Measurements from ENCODE around the gene ATP5ME.
"Not testable (repeated sequence)": the region's sequence is repeated elsewhere in the genome, so short reads cannot be mapped to it uniquely, and the experiment has no call there.

The ATP5ME gene

DNA sequence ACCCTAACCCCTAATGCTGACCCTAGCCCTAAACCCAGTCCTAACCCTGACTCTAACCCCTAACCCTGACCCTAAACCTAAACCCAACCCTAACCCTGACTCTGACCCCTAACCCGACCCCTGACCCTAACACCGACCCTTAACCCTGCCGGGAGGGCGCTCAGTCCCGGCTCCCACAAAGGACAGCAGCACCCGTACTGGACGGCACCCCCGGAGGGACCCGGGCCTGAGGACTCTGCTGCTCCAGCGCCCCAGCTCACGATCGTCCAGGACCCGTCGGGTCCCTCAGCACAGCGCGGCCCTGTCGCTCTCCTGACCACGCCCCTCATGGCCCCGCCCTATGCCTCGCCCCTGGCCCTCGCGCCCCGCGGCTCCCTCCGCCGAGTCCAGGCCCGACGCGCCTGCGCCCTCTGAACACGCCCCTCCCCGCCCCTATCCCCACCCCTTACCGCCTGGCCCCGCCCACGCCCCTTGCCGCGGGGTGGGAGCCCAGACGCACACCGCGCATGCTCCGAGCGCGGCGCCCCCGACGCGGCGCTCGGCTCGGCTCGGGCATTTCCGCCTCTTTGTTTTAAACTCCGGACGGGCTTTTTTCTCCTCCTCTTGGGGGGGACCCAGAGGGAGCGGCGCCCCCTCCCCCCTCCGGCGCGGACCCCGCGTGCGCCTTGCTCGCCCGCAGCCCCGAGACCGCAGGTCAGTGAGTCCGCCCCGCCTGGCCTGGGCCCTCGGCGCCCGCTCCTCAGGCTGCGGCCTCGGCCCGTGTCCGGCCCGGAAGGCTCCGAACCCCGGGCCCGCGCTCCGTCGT, 31.4 kb upstream of the ATP5ME start, which contains the start of gene PCGF3:
Gene PCGF3, plus strand, starts transcription at position 555 of the 805 bp plus-strand sequence. CDS start 27,849 bp downstream, outside the sequence.
- DNase-seq (ENCODE audit: low read depth in 2 of 2) = peak; percentile 97

DNA sequence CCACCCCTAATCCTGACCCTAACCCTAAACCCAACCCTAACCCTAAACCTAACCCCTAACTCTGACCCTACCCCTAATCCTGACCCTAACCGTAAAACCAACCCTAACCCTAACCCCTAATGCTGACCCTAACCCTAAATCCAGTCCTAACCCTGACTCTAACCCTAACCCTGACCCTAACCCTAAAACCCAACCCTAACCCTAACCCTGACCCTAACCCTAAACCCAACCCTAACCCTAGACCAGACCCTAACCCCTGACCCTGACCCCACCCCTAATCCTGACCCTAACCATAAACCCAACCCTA, 30.8 kb upstream of the ATP5ME start:
- no peak for DNase-seq (ENCODE audit: low read depth in 2 of 2)

DNA sequence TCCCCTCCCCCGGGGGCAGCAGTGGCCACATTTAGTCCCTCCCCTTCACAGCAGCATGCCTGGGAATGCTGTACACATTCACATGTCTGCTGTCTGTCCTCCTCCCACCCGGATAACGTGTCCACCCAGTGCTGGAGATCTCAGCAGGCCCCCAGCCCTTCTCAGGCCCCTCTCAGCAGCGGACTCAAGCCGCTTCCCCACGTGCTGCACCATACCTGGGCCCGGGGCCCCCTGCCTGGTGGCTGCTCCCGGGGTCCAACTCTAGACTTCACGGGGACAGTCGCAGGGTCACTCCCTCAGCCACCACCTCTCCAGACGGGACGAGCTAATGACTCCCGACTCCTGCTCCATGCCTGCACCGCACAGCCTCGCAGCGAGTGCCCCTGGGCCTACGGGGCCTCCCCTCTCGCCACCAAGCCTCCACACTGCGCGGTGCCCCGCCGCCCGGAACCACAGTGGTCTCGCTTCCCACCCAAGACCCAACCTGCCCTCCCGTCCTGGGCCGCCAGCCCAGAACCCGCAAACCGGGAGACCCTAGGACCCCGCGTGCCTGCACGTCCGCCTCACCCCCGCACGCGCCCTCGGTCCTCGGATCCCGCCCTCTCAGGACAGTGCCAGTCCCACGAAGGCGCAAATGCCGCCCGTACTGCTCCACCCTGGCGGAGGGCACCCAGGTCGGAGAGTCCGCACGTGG, 30.3 kb upstream of the ATP5ME start:
- no peak for DNase-seq (ENCODE audit: low read depth in 2 of 2)

DNA sequence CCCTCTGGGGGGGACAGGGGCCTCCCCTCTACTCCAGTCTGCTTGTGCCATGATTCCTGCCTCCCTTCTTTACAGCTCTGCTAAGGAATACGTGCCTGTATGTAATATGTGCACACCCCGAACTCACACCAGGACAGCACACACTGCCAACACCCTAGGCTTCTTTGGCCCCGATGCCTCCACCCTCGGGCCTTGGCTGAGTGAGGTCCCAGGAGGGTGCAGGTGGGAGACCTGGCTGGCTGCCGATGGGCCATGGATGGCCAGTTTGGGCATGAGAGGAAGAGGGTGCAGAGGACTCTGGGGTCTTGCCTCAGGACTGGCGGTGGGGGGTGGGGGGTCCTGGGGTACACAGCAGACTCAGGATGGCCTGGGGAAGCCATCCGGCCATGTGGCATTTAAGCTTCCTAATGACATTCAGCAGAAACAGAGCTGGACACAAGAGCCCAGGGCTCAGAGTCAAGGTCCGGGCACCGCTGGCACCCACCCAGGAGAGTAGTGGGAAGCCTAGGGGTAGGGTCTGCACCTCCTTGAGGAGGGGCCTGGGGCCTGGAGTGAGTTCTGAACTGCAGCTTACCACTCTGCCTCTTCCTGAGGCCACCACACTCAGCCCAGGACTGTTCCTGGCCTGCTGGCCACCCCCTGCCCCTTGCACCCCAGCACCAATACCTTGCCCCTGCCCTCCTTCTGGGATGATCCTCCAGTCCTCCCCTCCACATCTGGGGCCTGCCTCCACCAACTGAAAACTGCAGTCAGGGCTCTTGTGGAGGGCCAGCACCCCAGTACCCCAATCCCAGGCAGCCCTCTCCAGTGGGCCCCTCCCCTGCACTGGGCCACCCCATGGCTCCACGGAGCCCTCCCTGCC, 29.5 kb upstream of the ATP5ME start:
- no peak for DNase-seq (ENCODE audit: low read depth in 2 of 2)

DNA sequence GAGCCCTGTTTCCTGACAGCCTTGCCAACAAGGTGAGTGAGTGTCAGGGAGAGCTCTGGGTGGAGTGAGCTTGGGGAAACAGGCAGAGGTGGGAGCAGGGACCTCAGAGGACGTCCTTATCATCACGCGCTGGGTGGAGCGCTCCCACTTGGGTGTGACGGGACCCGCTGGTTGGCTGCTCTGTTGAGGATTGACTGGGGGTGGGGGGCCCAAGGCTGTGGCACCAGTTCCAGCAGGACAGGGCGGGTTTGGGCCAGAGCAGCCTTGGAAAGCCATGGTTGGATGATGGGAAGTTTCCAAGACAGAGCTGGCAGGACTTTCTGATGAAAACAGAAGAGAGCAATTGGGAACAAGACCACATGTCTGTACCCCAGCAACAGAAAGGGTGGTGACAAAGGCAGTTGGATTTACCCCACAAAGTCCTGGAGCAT, 28.6 kb upstream of the ATP5ME start:
- no peak for DNase-seq (ENCODE audit: low read depth in 2 of 2)

DNA sequence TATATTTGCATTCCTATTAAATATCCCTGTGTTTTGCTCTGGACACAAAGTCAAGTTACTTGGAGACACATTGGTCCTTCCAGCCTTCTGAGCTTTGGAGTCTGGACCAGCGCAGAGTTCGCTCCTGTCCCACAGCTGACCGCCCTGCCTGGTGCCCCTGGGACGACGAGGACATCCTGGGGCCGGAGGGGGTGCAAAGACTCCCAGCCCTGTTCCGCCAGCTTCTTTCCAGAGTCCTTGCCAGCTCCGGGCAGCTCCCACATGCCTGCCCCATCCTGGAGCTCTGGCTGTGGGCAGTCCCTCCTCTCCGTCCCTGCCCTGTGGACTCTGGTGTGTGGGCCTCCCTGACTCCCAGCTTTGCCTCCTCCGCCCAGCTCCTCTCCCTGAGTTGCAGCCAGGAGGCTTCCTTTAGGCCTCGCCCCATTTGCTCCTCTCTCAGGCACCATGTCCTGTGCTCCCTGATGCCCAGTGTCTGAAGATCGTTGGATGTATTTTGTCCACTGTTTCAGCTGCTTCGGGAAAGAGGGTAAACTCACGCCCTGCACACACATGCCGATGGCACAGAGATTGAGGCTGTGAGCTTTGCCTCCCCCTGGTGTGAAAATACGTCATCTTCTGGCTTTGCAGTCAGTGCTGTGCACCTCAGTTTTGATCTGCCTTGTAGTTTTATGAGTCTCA, 26.6 kb upstream of the ATP5ME start:
- DNase-seq (ENCODE audit: low read depth in 2 of 2) = no peak

DNA sequence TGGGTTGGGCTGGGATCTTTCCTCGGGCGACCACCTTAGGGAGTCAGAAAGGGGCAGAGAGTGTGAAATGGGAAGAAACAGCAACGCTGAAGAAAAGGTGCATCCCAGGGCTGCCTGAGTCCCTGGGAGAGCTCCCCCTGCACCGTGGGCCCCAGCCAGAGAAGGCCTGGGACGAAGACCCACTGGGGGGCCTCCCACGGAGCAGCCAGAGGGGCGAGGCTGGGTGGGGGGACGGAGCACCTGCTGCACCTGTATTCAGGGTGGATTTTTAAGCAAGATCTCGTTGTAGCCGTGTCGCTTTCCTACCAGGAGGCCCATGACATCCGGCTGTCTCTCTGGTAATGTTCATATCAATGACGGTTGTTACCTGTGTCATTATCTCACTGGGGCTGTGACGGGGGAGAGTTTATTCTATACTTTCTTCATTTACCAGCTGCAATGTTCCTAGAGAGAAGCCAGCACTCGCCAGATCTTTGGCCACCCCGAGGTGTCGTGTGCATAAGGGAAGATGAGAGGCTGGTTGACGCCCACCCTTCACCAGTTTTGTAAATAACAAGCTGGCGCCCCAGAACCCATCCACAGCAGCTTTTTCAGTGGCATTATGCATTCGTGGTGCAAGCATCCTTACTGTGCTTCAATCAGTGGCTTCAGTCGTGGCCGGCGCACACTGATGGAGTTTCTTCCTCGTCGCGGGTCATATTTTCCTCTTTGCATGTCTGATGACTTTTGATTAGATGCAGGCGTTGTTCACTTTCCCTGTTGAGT, 25.9 kb upstream of the ATP5ME start:
- DNase-seq (ENCODE audit: low read depth in 2 of 2) = no peak

DNA sequence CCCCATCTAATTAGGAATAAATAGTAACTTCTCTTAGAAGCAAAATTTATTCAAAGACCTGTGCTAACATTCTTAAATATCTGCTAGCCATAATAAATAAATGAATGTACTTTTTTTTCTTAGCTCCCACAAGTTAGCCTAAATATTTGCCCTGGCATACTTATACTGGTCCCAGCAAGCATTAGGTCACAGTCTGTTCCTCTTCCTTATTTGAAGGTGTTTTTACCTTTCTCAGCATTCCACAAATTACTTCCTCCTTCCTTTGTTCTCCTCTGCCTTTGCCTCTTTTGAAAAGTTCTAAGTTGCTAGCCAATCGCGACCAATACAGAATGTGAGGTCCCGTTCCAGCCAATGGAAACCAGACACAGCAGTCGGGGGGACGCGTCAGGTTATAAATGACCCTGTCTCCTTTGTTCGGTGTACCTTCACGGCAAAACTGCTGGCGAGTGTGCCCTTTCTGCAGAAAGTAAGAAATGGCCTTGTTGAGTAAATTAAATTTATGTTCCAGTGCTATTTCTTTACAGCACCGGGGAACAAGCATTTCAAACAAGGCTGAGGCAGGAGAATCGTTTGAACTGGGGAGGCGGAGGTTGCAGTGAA, 20.4 kb upstream of the ATP5ME start:
- DNase-seq (ENCODE audit: low read depth in 2 of 2) = not testable (repeated sequence)

DNA sequence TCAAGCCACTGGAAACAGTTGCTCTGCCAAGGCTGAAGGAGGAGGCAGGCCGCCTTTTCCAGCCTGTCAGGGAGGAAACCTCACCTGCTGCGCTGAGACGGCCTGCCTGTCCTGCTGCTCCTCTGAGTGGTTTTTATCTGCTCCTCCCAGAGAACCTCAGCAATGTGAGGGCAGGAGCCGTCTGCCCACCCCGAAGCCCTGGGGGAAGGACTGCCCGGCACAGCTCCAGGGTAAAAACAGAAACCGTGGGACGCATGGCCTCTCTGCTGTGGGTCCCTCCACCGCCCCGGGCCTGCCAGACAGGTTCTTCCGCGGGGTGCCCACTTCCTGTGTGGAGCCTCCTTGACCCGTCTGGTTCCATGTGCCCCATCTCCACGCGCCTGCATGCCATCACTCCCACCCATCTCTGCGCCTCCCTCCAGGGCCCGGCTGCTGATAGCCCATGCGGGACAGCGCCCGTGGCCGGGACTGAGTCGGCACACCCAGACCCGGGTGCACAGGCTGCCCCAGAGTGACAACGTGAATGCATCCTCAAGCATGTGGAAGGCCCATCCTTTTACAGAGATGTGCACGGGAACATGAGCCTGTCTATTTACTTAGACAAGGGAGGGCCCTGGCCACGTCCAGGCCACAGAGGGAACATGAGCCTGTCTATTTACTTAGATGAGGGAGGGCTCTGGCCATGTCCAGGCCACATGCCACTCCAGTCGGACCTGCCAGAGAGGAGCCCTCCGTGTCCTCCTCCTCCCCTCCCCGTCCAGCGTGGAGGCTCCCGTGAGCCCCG, 18.9 kb upstream of the ATP5ME start:
- DNase-seq (ENCODE audit: low read depth in 2 of 2) = no peak

DNA sequence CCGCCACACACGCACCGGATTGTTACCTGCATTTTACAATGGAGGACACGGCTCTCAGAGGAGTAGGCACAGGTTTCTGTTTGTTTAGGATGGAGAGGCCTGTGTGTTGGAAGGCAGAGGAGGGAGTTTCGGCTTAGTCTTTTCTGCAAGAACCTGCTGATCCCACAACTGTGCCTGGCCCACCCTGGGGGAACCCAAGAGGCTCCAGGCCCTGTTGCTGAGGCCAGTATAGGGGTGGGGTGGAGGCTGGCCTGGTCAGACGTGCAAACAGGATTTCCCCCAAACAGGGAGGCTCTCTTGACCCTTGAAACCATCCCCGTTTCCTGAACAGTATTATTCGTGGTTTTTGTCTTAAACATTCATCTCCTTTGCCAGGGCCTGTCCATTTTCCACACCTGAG, 15.6 kb upstream of the ATP5ME start:
- DNase-seq (ENCODE audit: low read depth in 2 of 2) = no peak

DNA sequence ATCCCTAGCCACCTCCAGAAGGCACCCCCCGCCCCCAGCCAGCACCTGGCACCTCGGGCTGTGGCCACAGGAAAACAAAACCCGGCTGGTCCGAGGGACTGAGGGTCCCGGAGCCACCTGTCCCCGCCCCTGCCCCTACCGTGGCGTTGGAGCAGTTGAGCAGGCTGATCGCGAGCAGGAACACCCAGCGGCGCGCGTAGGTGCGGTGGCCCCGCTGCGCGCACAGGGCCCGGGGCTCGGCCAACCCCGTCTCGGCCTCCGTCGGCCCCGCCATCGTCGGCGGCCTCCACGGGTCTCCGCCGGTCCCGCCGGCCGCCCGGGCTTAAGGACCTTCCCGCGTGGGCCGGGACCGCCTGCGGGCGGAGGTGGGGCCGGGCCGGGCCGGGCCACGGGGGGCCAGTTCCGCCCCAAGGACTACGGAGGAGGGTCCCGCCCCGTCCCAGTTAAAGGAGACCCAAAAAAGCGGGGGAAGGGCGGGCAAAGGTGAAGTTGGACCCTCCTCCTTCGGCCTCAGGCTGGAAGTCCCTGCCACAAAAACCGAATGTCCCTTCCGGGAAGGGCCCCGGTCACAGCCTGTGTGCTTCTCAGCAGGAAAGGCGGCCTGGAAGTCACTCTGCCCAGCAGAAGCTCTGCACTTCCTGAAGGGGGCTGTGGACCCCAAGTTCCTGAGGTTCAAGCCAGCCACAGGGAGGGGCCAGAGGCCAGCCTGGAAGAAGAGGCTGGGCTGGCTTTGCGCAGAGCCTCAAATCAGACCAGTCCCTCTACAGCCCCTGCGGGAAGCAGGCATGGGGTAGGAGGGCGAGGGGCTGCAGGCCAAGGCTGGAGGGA, 15.0 kb upstream of the ATP5ME start, which contains the start of gene SLC49A3:
Gene SLC49A3, minus strand, starts transcription at position 298 of the 828 bp plus-strand sequence. Its CDS starts 24 bp downstream, at position 274.
- DNase-seq (ENCODE audit: low read depth in 2 of 2) = no peak

DNA sequence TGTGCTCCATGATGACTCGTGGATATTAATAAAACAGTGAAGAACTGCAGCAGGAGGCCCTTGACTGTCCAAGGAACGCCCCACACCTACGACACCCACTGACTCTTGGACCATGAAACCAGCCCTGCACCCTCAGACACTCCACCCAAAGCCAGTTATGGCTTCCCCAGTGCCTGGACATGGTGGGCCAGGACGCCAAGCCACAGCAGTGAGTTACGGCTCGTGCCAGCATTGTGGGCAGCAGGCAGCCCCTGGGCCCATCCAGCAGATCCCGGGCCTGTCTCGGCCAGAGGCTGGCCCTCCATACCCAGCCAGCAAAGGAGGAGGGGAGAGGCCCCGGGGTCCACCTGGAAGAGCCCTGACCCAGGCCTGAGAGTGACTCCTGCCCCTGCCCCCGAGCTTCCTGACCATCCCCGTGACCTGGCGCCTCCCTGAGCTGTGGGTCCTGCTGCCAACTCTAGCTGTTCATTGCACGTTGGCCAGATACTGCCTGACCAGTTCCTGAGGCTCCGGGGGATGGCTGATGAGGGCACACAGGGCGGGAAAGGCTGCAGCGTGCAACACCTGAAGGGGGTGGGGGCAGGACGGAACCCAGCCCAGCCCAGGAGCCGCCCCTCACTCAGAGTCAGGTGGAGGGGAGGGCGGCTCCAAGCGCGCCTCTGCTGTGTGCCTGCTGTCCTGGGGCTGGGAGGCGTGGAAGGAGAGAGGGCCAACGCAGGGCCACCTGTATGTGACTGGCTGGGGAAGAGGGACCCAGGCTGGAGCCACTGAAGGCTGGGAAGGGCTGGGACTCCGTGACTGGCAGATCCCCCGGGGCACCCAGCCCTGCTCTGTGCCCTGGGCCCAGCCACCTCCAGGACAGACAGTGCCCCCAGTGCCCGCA, 14.1 kb upstream of the ATP5ME start:
- DNase-seq (ENCODE audit: low read depth in 2 of 2) = no peak

DNA sequence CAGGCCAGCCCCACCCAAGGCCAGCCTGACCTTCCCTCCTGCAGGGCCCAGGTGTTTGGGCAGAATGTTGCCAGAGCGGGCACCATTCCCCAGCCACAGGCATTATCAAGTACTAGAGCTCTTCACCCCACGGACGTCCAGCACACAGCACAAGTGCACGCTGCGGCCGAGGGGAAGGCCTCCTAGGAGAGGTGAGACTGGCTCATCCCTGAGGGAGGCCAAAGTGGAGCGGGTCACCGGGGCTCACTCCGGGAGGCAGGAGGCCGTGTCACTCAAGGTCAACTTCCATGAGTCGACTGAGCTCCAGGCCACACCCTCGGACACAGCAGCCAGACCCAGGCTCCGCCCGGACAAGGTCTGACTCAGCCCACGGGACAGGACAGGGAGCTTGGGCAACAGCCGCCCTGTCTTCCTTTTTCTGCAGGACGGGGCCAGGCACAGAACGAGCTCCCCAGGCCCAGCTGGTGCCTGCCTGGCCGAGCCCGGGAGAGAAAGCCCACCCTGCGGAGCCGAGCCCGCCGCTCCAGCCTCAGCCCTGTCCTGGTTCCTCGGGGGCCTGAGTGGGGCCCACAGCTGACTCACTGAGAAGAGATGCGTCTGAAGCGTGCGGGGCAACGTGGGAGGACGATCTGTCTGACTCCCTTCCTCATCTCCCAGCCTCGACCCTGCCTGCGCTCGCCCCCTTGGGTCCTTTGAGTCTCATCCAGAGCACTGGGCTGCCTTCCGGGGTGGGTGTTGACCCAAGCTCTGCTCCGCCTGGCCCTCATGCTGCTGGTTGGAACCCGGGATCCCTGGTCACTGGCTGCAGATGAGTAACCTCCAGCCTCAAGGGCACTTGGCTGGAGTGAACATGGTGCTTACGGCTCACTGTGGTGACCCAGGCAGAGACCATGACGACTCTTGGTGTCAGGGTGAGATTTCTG, 13.2 kb upstream of the ATP5ME start:
- no peak for DNase-seq (ENCODE audit: low read depth in 2 of 2)

DNA sequence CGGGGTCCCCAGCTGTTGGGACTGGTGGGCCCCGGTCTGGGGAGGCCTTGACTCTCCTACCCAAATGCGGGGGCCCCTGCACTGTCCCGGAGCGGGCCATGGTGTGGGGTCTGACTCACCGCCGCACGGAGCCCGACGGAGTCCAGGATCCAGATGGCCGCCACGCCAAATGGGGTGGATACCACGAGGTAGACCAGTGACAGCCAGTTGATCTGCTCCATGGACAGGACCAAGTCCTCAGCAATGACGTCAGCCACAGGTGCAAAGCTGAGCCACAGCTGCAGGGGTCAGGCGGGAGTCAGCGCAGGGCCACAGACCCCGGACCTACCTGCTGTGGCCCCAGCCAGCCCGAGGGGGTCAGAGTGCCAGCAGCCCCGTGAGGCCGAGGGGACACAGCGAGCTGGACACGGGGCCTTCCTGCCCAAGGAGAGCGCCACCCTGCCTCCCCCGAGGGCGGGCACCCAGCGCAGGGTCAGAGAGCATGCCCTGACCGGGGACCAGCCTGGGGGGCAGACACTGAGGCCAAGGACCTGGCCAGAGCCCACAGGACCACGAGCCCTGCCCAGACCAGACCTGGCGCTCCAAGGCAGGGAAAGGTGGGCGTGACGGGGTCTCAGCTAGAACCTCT, 12.5 kb upstream of the ATP5ME start:
- no peak for DNase-seq (ENCODE audit: low read depth in 2 of 2)

DNA sequence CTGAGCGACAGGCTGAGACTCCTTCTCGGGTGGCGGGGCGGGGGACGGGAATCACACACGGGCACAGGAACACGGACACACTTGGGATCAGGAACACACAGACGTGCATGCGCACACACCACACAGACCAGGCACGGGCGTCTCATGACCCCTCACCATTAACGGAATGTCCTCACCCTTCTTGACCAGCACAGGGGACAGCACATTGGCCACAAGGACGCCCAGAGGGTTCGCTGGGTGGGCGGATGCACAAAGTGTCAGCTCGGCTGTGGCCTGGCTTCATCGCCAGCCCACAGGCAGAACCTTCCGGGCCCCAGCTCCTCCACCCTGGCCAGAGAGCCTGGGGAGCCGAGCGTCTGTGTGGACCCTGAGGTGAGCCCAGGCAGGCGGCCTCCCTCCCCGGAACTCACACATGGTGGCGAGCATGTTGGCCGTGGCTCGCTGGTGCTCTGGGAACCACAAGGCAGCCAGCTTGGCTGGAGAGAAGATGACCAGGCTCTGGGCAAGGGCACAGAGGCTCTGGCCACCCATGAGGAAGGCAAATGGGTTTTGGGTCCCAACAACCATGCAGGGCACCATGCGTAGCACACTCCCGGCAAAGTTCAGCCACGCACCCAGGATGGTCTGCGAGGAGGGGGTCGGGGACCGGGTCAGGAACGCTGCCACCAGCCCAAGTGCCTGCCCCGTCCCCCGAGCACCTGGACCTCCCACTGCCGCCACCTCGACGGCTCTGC, 11.8 kb upstream of the ATP5ME start:
- no peak for DNase-seq (ENCODE audit: low read depth in 2 of 2)
